ENCODE data around the gene ACAN. TPM values are rescaled to one million over a fixed set of nuclear protein-coding genes. Genes with fewer than 3 reads are reported as not detected.

The ACAN gene
- 0.15 and 1.2 TPM in 2 replicates for total RNA-seq (ENCODE audit: low replicate concordance)

DNA sequence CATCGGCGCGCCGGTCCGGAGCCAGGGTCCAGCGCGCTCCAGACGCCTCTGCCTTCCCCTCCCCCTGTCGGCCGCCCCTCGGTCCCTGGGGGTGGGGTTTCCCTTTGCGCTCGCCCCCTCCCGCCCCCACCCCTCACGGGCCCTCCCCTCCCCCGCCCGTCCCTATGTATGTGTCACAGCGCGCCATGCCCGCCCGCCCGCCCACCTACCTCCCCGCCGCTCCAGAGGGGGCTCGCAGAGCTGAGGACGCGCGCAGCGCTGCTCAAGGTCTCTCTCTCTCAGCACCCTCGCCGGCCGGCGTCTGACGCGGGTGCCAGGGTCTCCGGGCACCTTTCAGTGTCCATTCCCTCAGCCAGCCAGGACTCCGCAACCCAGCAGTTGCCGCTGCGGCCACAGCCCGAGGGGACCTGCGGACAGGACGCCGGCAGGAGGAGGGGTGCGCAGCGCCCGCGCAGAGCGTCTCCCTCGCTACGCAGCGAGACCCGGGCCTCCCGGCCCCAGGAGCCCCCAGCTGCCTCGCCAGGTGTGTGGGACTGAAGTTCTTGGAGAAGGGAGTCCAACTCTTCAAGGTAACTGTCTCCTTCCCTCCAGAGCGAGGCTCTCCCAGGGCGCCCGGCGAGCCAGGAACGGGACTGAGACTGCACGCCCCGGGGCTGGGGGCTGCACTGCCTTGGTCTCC, at the start of gene ACAN:
Gene ACAN (plus strand): TSS at position 196 of the 679 bp plus-strand sequence. CDS start 32,771 bp downstream, outside the sequence.

DNA sequence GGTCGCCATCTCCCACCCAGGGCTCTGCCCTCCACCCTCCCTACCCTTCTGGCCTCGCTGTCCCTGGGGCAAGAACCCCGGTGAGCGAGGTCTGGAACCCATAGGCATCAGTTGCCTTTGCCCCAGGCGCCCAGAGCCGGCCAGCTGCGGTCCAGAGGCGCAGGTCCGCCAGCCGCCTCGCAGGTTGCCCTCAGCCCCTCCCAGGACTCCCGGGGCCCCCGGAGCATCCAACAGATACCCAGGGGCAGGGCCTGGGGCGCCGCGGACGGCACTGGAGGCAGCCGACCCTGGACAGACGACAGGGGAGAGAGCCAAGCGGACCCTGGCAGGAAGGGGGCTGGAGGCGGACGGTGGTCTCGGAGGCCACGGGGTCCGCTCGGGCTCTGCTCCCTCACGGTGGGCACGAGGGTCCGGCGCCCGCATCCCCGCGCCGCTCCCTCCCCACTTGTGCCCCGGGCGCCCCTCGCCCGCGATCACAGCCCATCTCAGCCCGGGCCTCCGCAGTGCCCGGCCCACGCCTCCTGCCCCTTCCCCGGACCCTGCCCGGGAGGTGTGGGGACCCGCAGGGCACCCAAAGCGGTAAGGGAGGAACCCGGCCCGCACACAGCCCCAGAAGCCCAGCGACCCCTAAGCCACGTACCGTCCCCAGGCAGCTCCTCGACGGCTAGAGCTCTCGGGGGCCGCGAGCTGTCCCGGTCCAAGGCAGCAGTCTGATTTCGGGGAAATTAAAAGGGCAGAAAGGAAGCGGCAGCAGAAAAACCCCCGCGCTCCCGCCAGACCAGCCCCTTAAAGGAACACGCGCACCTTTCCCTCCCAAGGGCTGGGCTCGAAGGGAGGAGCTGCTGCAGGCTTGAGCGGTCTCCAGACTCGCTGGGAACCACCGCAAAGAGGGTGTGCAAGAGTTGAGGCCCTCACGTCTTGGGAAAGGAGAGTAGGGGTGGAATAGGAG, 91.9 kb downstream of the ACAN start, which contains the start of gene HAPLN3:
Gene HAPLN3 (minus strand): TSS at position 726 of the 949 bp plus-strand sequence. CDS start 8,246 bp downstream, outside the sequence.

DNA sequence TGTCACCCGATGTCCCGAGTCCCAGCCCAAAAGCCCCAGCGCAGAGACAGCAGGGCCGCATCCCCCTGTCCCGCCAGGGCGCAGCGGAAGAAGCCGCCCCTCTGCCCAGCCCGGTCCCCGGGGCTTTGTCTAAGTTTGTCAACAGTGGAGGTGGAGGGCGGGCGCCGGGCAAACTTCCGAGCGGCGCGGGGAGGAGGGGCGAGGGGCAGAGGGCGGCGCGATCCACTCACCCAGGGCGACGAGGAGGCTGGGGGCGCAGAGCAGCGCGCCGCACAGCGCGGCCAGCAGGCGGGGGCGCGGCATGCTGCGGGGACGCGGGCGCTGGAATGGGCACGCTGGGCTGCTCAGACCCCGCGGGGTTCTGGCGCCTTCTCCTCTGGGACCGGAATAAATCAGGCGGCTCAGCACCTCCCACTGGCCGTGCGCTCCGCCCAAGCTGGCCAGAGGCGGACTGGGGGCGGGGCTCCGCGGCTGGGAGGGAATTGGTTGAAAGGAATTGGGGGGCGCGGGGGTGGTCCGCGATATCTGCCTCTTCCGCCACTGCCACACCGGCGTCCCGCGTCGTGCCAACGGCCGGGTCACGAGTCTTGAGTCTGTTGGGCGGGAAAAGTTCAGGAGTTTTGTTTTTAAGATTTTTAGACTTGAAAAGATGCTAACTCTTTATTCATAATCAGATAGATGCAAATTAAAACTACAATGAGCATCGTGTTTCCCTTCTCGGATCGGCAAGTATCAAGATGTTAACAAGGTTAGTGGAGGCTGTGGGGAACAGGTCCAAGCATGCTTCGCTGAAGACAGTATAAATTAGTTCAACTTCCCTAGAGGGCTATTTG, 110.0 kb downstream of the ACAN start, which contains the start of gene MFGE8:
Gene MFGE8 (minus strand): TSS at position 363 of the 833 bp plus-strand sequence. CDS start 60 bp downstream, at position 303.

Other genes with a start within 250 kb of the ACAN start
- 54.8 and 68.2 TPM in 2 replicates for gene AEN, start 182.1 kb upstream of the ACAN start, total RNA-seq (ENCODE audit: low replicate concordance)
- 2.3 and 3.2 TPM in 2 replicates for gene ISG20, start 164.4 kb upstream of the ACAN start, total RNA-seq (ENCODE audit: low replicate concordance)
- 6.7 and 11.2 TPM in 2 replicates for gene HAPLN3, start 92.1 kb downstream of the ACAN start, total RNA-seq (ENCODE audit: low replicate concordance)
- gene MFGE8, start 109.9 kb downstream of the ACAN start, total RNA-seq (ENCODE audit: low replicate concordance), result 111 and 224 TPM in 2 replicates

All from smooth muscle cell of the coronary artery (primary cell).